Measurements from ENCODE around the gene TMOD2. TPM values are rescaled to one million over a fixed set of nuclear protein-coding genes. Genes with fewer than 3 reads are reported as not detected.

The TMOD2 gene
- polyA plus RNA-seq, 3 donors, result 5.8 to 12.7 (median 6.2) TPM

- H4K20me1 ChIP-seq (ENCODE audit: insufficient read depth, low read length), result no peaks in the 10 kb centered on the region
- no peak overlapping the region for H3K27ac ChIP-seq (ENCODE audit: low read depth in 1 of 2, low read length in 2 of 2)
- H2AFZ ChIP-seq (ENCODE audit: insufficient read depth, low read depth, low read length, poor library complexity, severe bottlenecking), result no peak overlapping the region
- DNase-seq, result no peak
- H3K4me1 Mint-ChIP-seq, result no peaks in the 10 kb centered on the region
- no peaks in the 10 kb centered on the region for H3K4me1 ChIP-seq (ENCODE audit: control insufficient read depth in 1 of 2, insufficient read depth in 2 of 2, low read length in 2 of 2)
- intact Hi-C loops (cut with micrococcal nuclease), result no loop called here
- no peaks in the 10 kb centered on the region for H3K79me2 ChIP-seq (ENCODE audit: insufficient read depth, low read length)
- H3K36me3 Mint-ChIP-seq, result peaks cover 65 to 68% of the 10 kb centered on the region in 2 donors
- H3K9ac ChIP-seq (ENCODE audit: insufficient read depth, low read length, poor library complexity, severe bottlenecking), result no peak overlapping the region
- no peak overlapping the region for H3K27ac Mint-ChIP-seq
- H3K36me3 ChIP-seq (replicated peaks in 1 of 2; ENCODE audit: control insufficient read depth in 1 of 2, insufficient read depth in 2 of 2, low read length in 2 of 2), result peaks cover 60 to 100% of the 10 kb centered on the region in 2 donors
- no peak overlapping the region for H3K4me3 ChIP-seq (replicated peaks in 1 of 3; ENCODE audit: low read depth in 2 of 3, low read length in 3 of 3)
- no peaks in the 10 kb centered on the region for H3K27me3 ChIP-seq (ENCODE audit: control insufficient read depth in 2 of 2, insufficient read depth in 2 of 2, low read length in 2 of 2)
- H3K9me3 Mint-ChIP-seq, result no peaks in the 10 kb centered on the region
- H3K27me3 Mint-ChIP-seq (ENCODE audit: low read depth in 3 of 3), result no peaks in the 10 kb centered on the region
- H3K9me3 ChIP-seq (replicated peaks in 1 of 2; ENCODE audit: control insufficient read depth in 1 of 2, insufficient read depth in 1 of 2, low read length in 2 of 2), result no peaks in the 10 kb centered on the region
- H3K4me2 ChIP-seq (replicated peaks; ENCODE audit: extremely low read depth, low read length, poor library complexity, severe bottlenecking), result no peak overlapping the region
- no peak overlapping the region for H3K4me3 Mint-ChIP-seq
- TF ChIP-seq CTCF (IDR thresholded peaks at IDR 0.05), result no peak
- WGBS (ENCODE audit: insufficient coverage), result 80% methylated on average over 1 of the region's 1 CpG
Measured at GRCh38 chr15:51809457-51809856, 58.1 kb downstream of the TMOD2 start.

GRCh38 chr15:51812598-51812997 is 61.2 kb downstream of the TMOD2 start:
- H3K27me3 Mint-ChIP-seq (ENCODE audit: low read depth in 3 of 3), result no peaks in the 10 kb centered on the region
- Histone ChIP-seq H3K27ac (ENCODE audit: low read depth in 1 of 2, low read length in 2 of 2) (no peak overlapping the region), H3K27me3 (ENCODE audit: control insufficient read depth in 2 of 2, insufficient read depth in 2 of 2, low read length in 2 of 2) (no peaks in the 10 kb centered on the region), H3K4me3 (replicated peaks in 1 of 3; ENCODE audit: low read depth in 2 of 3, low read length in 3 of 3) (no peak overlapping the region), H2AFZ (ENCODE audit: insufficient read depth, low read depth, low read length, poor library complexity, severe bottlenecking) (no peak overlapping the region), H3K4me1 (ENCODE audit: control insufficient read depth in 1 of 2, insufficient read depth in 2 of 2, low read length in 2 of 2) (no peaks in the 10 kb centered on the region), H4K20me1 (ENCODE audit: insufficient read depth, low read length) (no peaks in the 10 kb centered on the region), H3K79me2 (ENCODE audit: insufficient read depth, low read length) (no peaks in the 10 kb centered on the region), H3K9ac (ENCODE audit: insufficient read depth, low read length, poor library complexity, severe bottlenecking) (no peak overlapping the region), H3K36me3 (replicated peaks in 1 of 2; ENCODE audit: control insufficient read depth in 1 of 2, insufficient read depth in 2 of 2, low read length in 2 of 2) (peaks cover 38 to 72% of the 10 kb centered on the region in 2 donors), H3K9me3 (replicated peaks in 1 of 2; ENCODE audit: control insufficient read depth in 1 of 2, insufficient read depth in 1 of 2, low read length in 2 of 2) (no peaks in the 10 kb centered on the region), H3K4me2 (replicated peaks; ENCODE audit: extremely low read depth, low read length, poor library complexity, severe bottlenecking) (no peak overlapping the region)
- peaks cover 0 to 2% (median 0%) of the 10 kb centered on the region in 7 donors for H3K9me3 Mint-ChIP-seq
- peaks cover 50 to 63% of the 10 kb centered on the region in 2 donors for H3K36me3 Mint-ChIP-seq
- no peak overlapping the region for H3K27ac Mint-ChIP-seq
- no peak for TF ChIP-seq CTCF (IDR thresholded peaks at IDR 0.05)
- WGBS (ENCODE audit: insufficient coverage), result no CpG with 5 or more reads among the region's 2 CpGs
- intact Hi-C loops (cut with micrococcal nuclease), result no loop called here
- H3K4me3 Mint-ChIP-seq, result no peak overlapping the region
- DNase-seq, result no peak
- no peaks in the 10 kb centered on the region for H3K4me1 Mint-ChIP-seq

Measured in CD14-positive monocyte (primary cell).